Amniotic stem cell (primary cell): Measurements from ENCODE around the gene FOXO6.

Experiments used
- DNase-seq: peaks from one replicate; lab custom pipeline; 2025; lab: John Stamatoyannopoulos, UW

FOXO6 gene

GRCh38 chr1:41360786-41361494 is at the start of gene FOXO6:
Gene FOXO6 (plus strand): TSS chr1:41361434.
- peak; percentile 94 for DNase-seq

- DNase-seq = no peak
These were observed 48.1 kb upstream of the FOXO6 start for GRCh38 chr1:41312991-41313645.

- DNase-seq = no peak
These were observed 47.5 kb upstream of the FOXO6 start for GRCh38 chr1:41313661-41314131.

- DNase-seq = no peak
These were observed 46.7 kb upstream of the FOXO6 start for GRCh38 chr1:41314376-41315145.

- DNase-seq = no peak
These were observed 46.0 kb upstream of the FOXO6 start for GRCh38 chr1:41315146-41315822.

- no peak for DNase-seq
These were observed 45.4 kb upstream of the FOXO6 start for GRCh38 chr1:41315871-41316270.

GRCh38 chr1:41317361-41317760 is 43.9 kb upstream of the FOXO6 start:
- no peak for DNase-seq

GRCh38 chr1:41318135-41318534 is 43.1 kb upstream of the FOXO6 start:
- DNase-seq = no peak

GRCh38 chr1:41319106-41319755 is 42.0 kb upstream of the FOXO6 start:
- DNase-seq = no peak

GRCh38 chr1:41319807-41320711 is 41.2 kb upstream of the FOXO6 start:
- DNase-seq = no peak

- no peak for DNase-seq
These were observed 40.1 kb upstream of the FOXO6 start for GRCh38 chr1:41320895-41321676.

- no peak for DNase-seq
These were observed 39.1 kb upstream of the FOXO6 start for GRCh38 chr1:41322101-41322661.

GRCh38 chr1:41322835-41323234 is 38.4 kb upstream of the FOXO6 start:
- no peak for DNase-seq

GRCh38 chr1:41323243-41323642 is 38.0 kb upstream of the FOXO6 start:
- no peak for DNase-seq

GRCh38 chr1:41325801-41326200 is 35.4 kb upstream of the FOXO6 start:
- DNase-seq = no peak

GRCh38 chr1:41327383-41327999 is 33.7 kb upstream of the FOXO6 start:
- no peak for DNase-seq

GRCh38 chr1:41328001-41328615 is 33.1 kb upstream of the FOXO6 start:
- DNase-seq = no peak

- DNase-seq = no peak
These were observed 32.2 kb upstream of the FOXO6 start for GRCh38 chr1:41328780-41329640.
